H9 (cell line): ENCODE results near the gene GNAT3. TPM values are rescaled to one million over a fixed set of nuclear protein-coding genes. Genes with fewer than 3 reads are reported as not detected.

Experiments used
- DNase-seq: peaks from one replicate; pipeline ENCODE4 v3.0.0-alpha.2; 2017
- H2AFZ ChIP-seq: one replicate; pipeline ENCODE4 v1.6.1; 2013; ENCODE audit warnings: mild to moderate bottlenecking, low read length, control low read depth, moderate library complexity
- H2AK5ac ChIP-seq: 2 replicates; pipeline ENCODE4 v1.6.1; 2013; ENCODE audit warnings: low read length, control low read depth, mixed read lengths; ENCODE audit not compliant: insufficient read length
- H2BK120ac ChIP-seq: one replicate; pipeline ENCODE4 v1.6.1; 2013; ENCODE audit warnings: low read depth, mild to moderate bottlenecking, low read length, control low read depth, inconsistent platforms; ENCODE audit not compliant: poor library complexity, severe bottlenecking
- H2BK12ac ChIP-seq: 2 replicates; pipeline ENCODE4 v1.6.1; 2013; ENCODE audit warnings: low read length, control low read depth, mixed read lengths, low read depth; ENCODE audit not compliant: insufficient read length
- H2BK15ac ChIP-seq: 2 replicates; pipeline ENCODE4 v1.6.1; 2013; ENCODE audit warnings: low read depth, low read length, control low read depth
- H2BK20ac ChIP-seq: one replicate; pipeline ENCODE4 v1.6.1; 2013; ENCODE audit warnings: low read depth, mild to moderate bottlenecking, low read length, control low read depth, inconsistent platforms; ENCODE audit not compliant: poor library complexity, severe bottlenecking
- H2BK5ac ChIP-seq: 2 replicates; pipeline ENCODE4 v1.6.1; 2013; ENCODE audit warnings: low read length, control low read depth, mixed read lengths; ENCODE audit not compliant: insufficient read length
- H3K14ac ChIP-seq: 2 replicates; pipeline ENCODE4 v1.6.1; 2013; ENCODE audit warnings: low read length, control low read depth; ENCODE audit not compliant: insufficient read depth
- H3K18ac ChIP-seq: 2 replicates; pipeline ENCODE4 v1.6.1; 2013; ENCODE audit warnings: low read depth, mild to moderate bottlenecking, mixed read lengths, low read length, control low read depth; ENCODE audit not compliant: insufficient read length
- H3K23ac ChIP-seq: 2 replicates; pipeline ENCODE4 v1.6.1; 2013; ENCODE audit warnings: low read length, control low read depth, mixed read lengths, low read depth; ENCODE audit not compliant: insufficient read length
- H3K23me2 ChIP-seq: 2 replicates; pipeline ENCODE4 v1.6.1; 2013; ENCODE audit warnings: low read depth, mild to moderate bottlenecking, mixed read lengths, low read length, control low read depth; ENCODE audit not compliant: insufficient read length, poor library complexity, severe bottlenecking
- H3K27ac ChIP-seq: 2 replicates; pipeline ENCODE4 v1.5.1; 2013; ENCODE audit warnings: low read length, control low read depth, mixed read lengths, low read depth; ENCODE audit not compliant: insufficient read length
- H3K27me3 ChIP-seq: 2 replicates; pipeline ENCODE4 v1.6.1; 2013; ENCODE audit warnings: low read length, control low read depth, inconsistent platforms; ENCODE audit not compliant: insufficient read depth
- H3K4ac ChIP-seq: 2 replicates; pipeline ENCODE4 v1.6.1; 2013; ENCODE audit warnings: low read depth, mild to moderate bottlenecking, control low read depth, inconsistent platforms, low read length, moderate library complexity
- H3K4me1 ChIP-seq: 2 replicates; pipeline ENCODE4 v1.6.1; 2013; ENCODE audit warnings: low read length, control low read depth, inconsistent platforms; ENCODE audit not compliant: insufficient read depth
- H3K4me2 ChIP-seq: 2 replicates; pipeline ENCODE4 v1.6.1; 2013; ENCODE audit warnings: low read length, control low read depth, mixed read lengths; ENCODE audit not compliant: insufficient read length, insufficient read depth
- H3K56ac ChIP-seq: 2 replicates; pipeline ENCODE4 v1.6.1; 2013; ENCODE audit warnings: low read depth, mild to moderate bottlenecking, mixed read lengths, low read length, control low read depth; ENCODE audit not compliant: insufficient read length
- H3K79me1 ChIP-seq: 2 replicates; pipeline ENCODE4 v1.6.1; 2013; ENCODE audit warnings: low read depth, mild to moderate bottlenecking, moderate library complexity, low read length, control low read depth, inconsistent platforms; ENCODE audit not compliant: insufficient read depth, poor library complexity, severe bottlenecking
- H3K79me2 ChIP-seq: 2 replicates; pipeline ENCODE4 v1.6.1; 2013; ENCODE audit warnings: low read length, control low read depth, inconsistent platforms; ENCODE audit not compliant: insufficient read depth
- H3K9ac ChIP-seq: 2 replicates; pipeline ENCODE4 v1.6.1; 2013; ENCODE audit warnings: low read length, control low read depth, mixed read lengths; ENCODE audit not compliant: insufficient read length; ENCODE audit errors: extremely low read depth
- H3K9me3 ChIP-seq: one replicate; pipeline ENCODE4 v1.6.1; 2013; ENCODE audit warnings: low read depth, low read length, inconsistent platforms; ENCODE audit not compliant: control insufficient read depth
- H3T11ph ChIP-seq: one replicate; pipeline ENCODE4 v1.6.1; 2013; ENCODE audit warnings: mild to moderate bottlenecking, low read length, control low read depth, inconsistent platforms
- H4K20me1 ChIP-seq: one replicate; pipeline ENCODE4 v1.6.1; 2013; ENCODE audit not compliant: control insufficient read depth, insufficient read length, insufficient read depth
- H4K5ac ChIP-seq: 2 replicates; pipeline ENCODE4 v1.6.1; 2013; ENCODE audit warnings: low read depth, mild to moderate bottlenecking, mixed read lengths, low read length, control low read depth; ENCODE audit not compliant: insufficient read length
- H4K8ac ChIP-seq: replicated peaks from 2 replicates; pipeline ENCODE4 v1.6.1; 2013; ENCODE audit warnings: low read length, control low read depth, mixed read lengths, low read depth; ENCODE audit not compliant: insufficient read length
- H4K91ac ChIP-seq: 2 replicates; pipeline ENCODE4 v1.6.1; 2013; ENCODE audit warnings: low read depth, mild to moderate bottlenecking, moderate library complexity, mixed read lengths, low read length, control low read depth; ENCODE audit not compliant: insufficient read length
- H3K27ac Mint-ChIP-seq, 3 experiments: 2 replicates in 2 of 3; 3 replicates in 1 of 3; pipeline ENCODE4 v1.8.0; 2020 to 2021; ENCODE audit warnings: mixed read lengths in 3 of 3, mild to moderate bottlenecking in 1 of 3, moderate library complexity in 1 of 3
- H3K27me3 Mint-ChIP-seq: 2 replicates; pipeline ENCODE4 v1.8.0; 2021; ENCODE audit warnings: low read depth, mild to moderate bottlenecking, moderate library complexity, mixed read lengths
- H3K36me3 Mint-ChIP-seq, 3 experiments: 2 replicates in 2 of 3; 3 replicates in 1 of 3; pipeline ENCODE4 v1.8.0; 2020 to 2021; ENCODE audit warnings: low read depth in 3 of 3, mixed read lengths in 3 of 3; ENCODE audit not compliant: insufficient read depth in 1 of 3
- H3K4me1 Mint-ChIP-seq, 2 experiments: 2 replicates each; pipeline ENCODE4 v1.8.0; 2020; ENCODE audit warnings: mixed read lengths in 2 of 2
- H3K4me3 Mint-ChIP-seq, 2 experiments: 2 replicates in 1 of 2; 3 replicates in 1 of 2; pipeline ENCODE4 v1.8.0; 2020 to 2021; ENCODE audit warnings: mild to moderate bottlenecking in 2 of 2, mixed read lengths in 2 of 2, moderate library complexity in 1 of 2
- H3K9me3 Mint-ChIP-seq, 2 experiments: 2 replicates in 1 of 2; 3 replicates in 1 of 2; pipeline ENCODE4 v1.8.0; 2020; ENCODE audit warnings: mild to moderate bottlenecking in 2 of 2, mixed read lengths in 2 of 2, moderate library complexity in 1 of 2
- WGBS: extraction: QIAGEN DNeasy Blood & Tissue Kit; methylation state at CpG from one replicate; pipeline ENCODE4 v1.1.7; 2013; ENCODE audit warnings: missing lambda C conversion rate, low lambda C conversion rate, mixed read lengths; ENCODE audit not compliant: insufficient read length; ENCODE audit errors: extremely low coverage; 5-methylcytosine and 5-hydroxymethylcytosine counted together
- total RNA-seq: library from RNA; stranded (reverse); gene quantifications from 2 replicates; pipeline ENCODE4 v1.2.1, GENCODE V29; 2021
- TF ChIP-seq, protein P1 (sequence below): fragments of 200-600 bp; sonication (generic); conservative IDR thresholded peaks from 3 replicates; pipeline ENCODE4 v1.8.0; 2021; ENCODE audit warnings: antibody characterized with exemption, mild to moderate bottlenecking

GNAT3 gene
- total RNA-seq, 1 experiment from 2014 or later: not detected

- H3K56ac ChIP-seq: no peak overlapping the region
- H3K9ac ChIP-seq: no peak overlapping the region
- no peak overlapping the region for H2BK20ac ChIP-seq
- H3K4me1 ChIP-seq: no peaks in the 10 kb centered on the region
- no peaks in the 10 kb centered on the region for H3K36me3 Mint-ChIP-seq
- no peak for DNase-seq
- H4K91ac ChIP-seq: no peak overlapping the region
- no peak overlapping the region for H3K27ac ChIP-seq
- no CpG with 5 or more reads among the region's 2 CpGs for WGBS
- no peak overlapping the region for H3K18ac ChIP-seq
- H3K23ac ChIP-seq: no peak overlapping the region
- H4K8ac ChIP-seq: no peak overlapping the region
- no peak overlapping the region for H3K14ac ChIP-seq
- no peak overlapping the region for H2BK15ac ChIP-seq
- TF ChIP-seq, protein P1, sequence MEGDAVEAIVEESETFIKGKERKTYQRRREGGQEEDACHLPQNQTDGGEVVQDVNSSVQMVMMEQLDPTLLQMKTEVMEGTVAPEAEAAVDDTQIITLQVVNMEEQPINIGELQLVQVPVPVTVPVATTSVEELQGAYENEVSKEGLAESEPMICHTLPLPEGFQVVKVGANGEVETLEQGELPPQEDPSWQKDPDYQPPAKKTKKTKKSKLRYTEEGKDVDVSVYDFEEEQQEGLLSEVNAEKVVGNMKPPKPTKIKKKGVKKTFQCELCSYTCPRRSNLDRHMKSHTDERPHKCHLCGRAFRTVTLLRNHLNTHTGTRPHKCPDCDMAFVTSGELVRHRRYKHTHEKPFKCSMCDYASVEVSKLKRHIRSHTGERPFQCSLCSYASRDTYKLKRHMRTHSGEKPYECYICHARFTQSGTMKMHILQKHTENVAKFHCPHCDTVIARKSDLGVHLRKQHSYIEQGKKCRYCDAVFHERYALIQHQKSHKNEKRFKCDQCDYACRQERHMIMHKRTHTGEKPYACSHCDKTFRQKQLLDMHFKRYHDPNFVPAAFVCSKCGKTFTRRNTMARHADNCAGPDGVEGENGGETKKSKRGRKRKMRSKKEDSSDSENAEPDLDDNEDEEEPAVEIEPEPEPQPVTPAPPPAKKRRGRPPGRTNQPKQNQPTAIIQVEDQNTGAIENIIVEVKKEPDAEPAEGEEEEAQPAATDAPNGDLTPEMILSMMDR: no peak
- no peak overlapping the region for H2BK12ac ChIP-seq
- H3K4me1 Mint-ChIP-seq: no peaks in the 10 kb centered on the region
- H3K27me3 ChIP-seq: no peaks in the 10 kb centered on the region
- H3K79me2 ChIP-seq: no peaks in the 10 kb centered on the region
- no peaks in the 10 kb centered on the region for H4K20me1 ChIP-seq
- H3K23me2 ChIP-seq: no peaks in the 10 kb centered on the region
- H3K4me3 Mint-ChIP-seq: no peak overlapping the region
- no peak overlapping the region for H2AFZ ChIP-seq
- H4K5ac ChIP-seq: no peak overlapping the region
- no peak overlapping the region for H3K4ac ChIP-seq
- no peak overlapping the region for H2BK120ac ChIP-seq
- no peak overlapping the region for H3K4me2 ChIP-seq
- H3K9me3 ChIP-seq: no peaks in the 10 kb centered on the region
- H3K79me1 ChIP-seq: no peaks in the 10 kb centered on the region
- no peak overlapping the region for H3K27ac Mint-ChIP-seq
- H3T11ph ChIP-seq: no peak overlapping the region
- H3K9me3 Mint-ChIP-seq: no peaks in the 10 kb centered on the region
- no peak overlapping the region for H2BK5ac ChIP-seq
- no peak overlapping the region for H2AK5ac ChIP-seq
- no peaks in the 10 kb centered on the region for H3K27me3 Mint-ChIP-seq
These were observed 9.9 kb upstream of the GNAT3 start for GRCh38 chr7:80521809-80522208.
